ENCODE data around the gene UBE2J1.
"Not testable (repeated sequence)": the region's sequence is repeated elsewhere in the genome, so short reads cannot be mapped to it uniquely, and the experiment has no call there.

The UBE2J1 gene

DNA sequence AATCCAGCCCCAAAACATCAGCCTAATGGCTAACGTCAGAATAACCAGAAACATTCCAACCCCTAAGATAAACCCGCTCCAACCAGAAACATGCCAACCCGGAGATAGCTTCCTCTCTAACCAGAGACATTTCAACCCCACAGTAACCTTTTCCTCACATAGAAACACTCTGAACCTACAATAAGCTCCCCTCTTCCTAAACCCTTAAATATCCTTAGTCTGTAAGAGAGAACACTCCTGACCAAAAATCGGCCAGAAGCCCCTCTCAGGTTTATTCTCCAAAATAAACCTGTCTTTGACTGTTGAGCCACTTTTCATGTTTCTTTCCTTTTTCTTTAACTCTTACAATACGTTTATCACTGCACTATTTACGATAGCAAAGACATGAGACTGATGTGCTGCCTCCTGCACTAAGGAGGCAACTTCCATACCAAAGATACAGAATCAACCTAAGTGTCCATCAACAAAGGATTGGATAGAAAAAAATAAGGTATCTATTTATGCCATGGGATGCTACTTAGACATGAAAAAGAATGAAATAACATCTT, 32.4 kb downstream of the UBE2J1 start:
- DNase-seq (ENCODE audit: low spot score): no peak

DNA sequence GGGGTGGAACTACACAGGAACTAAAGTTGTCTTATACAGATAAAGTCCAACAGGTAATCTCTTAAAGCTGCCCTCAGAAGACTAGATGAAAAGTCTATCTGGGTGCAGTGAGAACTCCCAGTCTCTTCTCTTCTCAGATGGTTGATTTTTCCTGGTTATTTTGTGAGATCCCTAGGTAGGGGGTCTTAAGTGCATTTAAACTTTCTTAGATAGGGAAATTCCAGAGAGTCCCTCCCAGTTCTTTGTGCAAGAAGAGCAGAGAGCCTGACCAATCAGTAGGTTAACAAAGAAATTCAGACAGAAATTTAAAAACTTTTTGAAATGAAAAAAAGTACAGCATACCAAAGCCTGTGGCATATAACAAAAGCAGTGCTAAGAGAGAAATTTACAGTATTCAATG, 35.5 kb downstream of the UBE2J1 start:
- DNase-seq (ENCODE audit: low spot score): no peak

DNA sequence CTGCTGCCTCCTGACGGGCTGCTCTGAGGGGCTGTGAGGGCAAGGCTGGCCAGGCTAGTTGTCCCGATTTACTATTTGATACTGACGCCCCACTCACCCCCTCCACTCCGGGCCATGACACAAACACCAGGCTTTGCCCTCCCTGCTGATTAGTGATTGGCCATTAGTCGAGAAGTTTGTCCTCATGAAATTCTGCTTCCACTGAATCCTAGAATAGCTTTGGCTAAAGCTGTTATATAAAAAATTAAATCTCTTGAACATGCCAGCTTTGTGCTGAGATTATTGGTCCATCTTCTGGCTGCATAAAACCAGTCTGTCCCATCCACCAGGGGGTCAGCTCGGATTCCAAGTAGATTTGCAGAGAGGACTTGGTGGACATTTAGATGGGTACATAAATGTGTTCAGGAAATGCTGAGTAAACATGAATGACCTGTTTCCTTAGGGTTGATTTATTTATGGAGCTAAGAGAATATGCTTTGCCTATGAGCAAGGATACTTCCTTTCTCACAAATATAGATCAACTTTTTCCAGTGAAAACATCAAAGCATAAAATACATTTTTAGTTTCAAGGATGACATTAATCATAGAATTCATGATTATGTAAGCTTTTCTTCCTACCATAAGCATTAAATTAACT, 37.2 kb downstream of the UBE2J1 start, which contains the start of gene GABRR2:
Gene GABRR2 (minus strand): TSS at position 51 of the 637 bp plus-strand sequence. CDS start 134 bp downstream, outside the sequence.
- DNase-seq (ENCODE audit: low spot score): no peak

DNA sequence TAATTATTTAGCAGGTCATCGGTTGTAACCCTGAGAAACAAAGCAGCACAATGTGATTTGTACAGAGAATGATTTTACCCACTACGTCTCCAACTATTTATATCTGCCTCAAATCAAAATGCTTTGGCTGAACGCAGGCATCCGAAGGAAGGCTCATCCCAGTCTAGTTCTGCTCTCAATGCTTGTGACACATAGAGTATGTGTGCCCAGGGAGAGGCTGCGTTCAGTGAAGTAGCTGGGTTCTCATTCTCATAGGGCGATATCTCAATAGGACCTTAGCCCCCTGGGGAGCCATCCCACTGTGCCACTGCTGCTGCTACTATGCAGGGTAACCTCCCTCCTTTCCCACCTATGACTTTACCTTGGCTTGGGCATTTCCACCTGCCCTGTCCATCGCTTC, 37.8 kb downstream of the UBE2J1 start:
- DNase-seq (ENCODE audit: low spot score): no peak

DNA sequence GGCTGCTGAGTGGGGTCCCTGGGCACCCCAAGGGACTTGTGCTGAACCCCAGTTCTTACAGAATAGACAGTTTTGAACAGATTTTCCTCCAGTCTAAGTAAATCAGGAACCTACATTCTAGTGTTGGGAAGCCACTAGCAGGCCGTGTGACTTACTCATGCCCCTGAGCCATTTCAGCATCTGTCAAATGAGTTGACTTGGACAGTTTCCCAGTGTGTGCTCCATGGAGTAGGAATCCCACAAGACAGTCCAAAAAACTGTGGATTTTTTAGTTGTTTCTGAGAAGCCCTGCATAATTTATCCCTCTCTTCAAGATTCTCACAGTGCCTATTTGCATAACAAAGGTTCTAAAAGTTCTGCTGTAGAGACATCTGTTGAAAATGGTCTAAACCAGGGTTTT, 39.5 kb downstream of the UBE2J1 start:
- no peak for DNase-seq (ENCODE audit: low spot score)

DNA sequence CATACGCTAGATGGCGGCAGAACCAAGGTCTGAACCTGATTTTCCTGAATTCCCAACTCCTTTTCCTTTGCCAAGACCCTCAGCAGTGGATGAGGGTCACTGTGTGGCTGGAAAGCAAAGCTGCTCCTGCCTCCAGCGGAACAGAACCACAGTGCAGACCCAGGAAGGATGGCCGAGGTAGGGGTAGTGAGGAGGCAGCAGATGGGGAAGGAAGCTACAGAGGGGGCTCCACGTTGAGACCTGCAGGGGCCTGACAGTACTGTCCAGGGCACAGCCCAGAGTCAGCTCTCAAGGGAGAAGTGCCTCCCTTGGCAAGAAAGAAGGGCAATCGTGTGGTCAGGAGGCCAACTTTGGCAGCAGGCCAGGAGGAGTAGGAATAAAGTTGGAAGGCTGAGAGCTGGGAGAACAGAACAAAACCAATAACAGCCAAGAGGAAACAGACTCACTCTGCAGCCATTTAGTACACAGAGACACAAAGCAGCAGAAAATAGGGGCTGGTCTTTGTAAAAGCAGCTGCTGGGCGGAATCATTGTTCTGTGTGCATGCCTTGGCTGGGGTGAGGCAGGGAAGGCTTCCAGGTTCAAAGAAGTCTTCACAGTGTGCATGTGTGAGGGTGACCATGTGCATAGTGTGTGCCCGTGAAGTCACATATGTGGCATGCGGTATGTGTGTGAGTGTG, 40.5 kb downstream of the UBE2J1 start:
- no peak for DNase-seq (ENCODE audit: low spot score)

DNA sequence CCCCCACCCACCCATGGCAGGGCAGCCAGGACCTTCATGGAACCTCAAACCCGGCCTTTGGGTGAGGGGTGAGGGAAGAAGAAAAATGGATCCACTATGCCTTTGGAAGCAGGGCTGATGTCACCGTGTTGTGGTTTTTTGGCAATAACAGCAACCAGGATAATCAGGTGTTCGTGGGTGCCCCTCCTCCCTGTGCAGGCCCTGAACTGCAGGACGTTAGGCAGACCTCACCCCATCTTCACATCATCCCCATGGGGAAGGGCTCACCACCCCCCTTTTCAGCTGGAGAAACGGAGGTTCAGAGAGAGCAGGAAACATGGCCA, 41.0 kb downstream of the UBE2J1 start:
- DNase-seq (ENCODE audit: low spot score): no peak

DNA sequence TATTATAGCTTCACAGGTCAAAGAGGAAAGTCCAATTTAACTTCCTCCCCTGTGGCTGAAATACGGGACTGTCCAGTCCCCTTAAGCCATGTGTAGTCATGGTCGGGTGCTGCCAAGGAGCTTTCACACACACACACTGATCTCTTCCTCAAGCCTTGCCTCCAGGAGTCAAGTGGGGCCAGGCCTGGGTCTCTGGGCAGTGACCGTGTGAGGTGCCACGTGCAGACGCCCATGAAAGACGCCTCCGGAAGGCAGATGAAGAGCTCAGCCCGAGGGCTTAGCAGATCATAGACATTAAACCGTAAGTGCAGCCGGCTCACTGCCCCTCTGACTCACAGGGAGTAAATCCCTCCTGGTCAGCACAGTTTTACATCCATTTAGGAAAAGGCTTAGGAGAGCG, 41.6 kb downstream of the UBE2J1 start:
- no peak for DNase-seq (ENCODE audit: low spot score)

DNA sequence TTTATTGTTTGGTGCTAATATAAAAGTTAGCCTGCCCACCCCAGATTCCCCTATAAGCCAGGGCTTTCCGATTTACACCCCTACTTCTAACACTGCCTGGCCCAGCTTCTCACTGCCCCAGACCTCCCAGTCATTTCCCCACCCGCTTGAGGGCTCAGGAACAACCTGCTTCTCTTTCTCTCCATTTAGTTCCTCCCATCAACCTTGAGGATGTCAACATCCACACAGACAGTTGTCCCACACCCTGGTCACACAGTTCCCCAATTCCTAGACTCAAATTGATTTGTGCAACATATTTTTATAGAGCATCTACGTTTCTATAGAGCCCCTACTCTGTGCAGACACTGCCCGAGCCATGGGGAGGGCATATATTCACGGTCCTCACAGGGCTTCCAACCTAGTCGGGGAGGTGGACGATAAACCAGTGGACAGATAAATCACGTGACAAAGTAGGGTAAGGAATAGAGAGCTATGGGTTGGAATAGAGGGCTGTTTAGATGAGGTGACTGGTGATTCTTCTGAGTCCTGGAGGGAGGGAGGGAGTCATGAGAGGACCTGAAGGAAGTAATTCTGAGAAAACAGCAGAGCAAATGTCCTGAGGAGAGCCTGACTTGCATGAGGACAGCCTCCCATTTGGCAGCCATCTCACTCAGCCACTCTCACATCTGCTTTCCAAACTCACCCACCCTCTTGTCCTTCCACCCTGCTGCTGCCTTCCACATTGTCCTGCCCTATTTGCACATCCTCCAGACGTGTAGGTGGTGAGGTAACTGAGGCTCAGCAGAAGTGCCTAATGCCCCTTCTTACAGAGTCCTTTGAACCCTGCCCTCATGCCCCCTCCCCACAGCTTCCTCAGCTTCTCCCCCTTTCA, 43.8 kb downstream of the UBE2J1 start:
- no peak for DNase-seq (ENCODE audit: low spot score)

DNA sequence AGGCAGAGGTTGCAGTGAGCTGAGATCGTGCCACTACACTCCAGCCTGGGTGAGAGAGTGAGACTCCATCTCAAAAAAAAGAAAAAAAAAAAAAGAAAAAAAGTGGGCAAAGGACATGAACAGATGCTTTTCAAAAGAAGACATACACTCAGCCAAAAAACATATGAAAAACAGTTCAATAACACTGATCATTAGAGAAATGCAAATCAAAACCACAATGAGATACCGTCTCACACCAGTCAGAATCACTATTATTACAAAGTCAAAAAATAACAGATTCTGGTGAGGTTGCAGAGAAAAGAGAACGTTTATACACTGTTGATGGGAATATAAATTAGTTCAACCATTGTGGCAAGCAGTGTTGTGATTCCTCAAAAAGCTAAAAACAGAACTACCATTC, 48.0 kb downstream of the UBE2J1 start:
- DNase-seq (ENCODE audit: low spot score): not testable (repeated sequence)

DNA sequence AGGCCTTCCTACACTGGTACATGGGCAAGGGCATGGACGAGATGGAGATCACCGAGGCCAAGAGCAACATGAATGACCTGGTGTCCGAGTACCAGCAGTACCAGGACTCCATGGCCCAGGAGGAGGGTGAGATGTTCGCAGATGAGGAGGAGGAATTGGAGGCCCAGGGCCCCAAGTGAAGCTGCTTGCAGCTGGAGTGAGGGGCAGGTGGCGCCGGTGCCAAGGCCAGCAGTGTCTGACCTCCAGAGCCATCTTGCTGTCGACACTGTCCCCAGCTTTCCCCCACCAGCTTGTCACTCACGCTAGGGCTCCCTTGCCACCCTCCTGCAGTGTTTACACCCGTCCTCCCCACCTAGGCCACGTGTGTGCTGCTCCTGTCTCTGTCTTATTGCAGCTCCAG, 49.6 kb downstream of the UBE2J1 start:
- no peak for DNase-seq (ENCODE audit: low spot score)

DNA sequence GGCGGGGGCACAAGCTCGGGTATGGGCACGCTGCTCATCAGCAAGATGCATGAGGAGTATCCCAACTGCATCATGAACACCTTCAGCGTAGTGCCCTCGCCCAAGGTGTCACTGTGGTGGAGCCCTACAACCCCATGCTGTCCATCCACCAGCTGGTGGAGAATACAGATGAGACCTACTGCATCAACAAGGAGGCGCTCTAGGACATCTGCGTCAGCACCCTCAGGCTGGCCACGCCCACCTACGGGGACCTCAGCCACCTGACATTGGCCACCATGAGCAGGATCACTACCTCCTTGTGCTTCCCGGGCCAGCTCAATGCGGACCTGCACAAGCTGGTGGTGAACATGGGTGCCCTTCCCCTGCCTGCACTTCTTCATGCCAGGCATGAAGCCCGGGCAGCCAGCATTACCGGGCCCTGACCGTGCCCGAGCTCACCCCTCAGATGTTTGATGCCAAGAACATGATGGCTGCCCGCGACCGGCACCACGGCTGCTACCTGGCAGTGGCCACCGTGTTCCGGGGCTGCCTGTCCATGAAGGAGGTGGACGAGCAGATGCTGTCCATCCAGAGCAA, 50.2 kb downstream of the UBE2J1 start:
- no peak for DNase-seq (ENCODE audit: low spot score)

DNA sequence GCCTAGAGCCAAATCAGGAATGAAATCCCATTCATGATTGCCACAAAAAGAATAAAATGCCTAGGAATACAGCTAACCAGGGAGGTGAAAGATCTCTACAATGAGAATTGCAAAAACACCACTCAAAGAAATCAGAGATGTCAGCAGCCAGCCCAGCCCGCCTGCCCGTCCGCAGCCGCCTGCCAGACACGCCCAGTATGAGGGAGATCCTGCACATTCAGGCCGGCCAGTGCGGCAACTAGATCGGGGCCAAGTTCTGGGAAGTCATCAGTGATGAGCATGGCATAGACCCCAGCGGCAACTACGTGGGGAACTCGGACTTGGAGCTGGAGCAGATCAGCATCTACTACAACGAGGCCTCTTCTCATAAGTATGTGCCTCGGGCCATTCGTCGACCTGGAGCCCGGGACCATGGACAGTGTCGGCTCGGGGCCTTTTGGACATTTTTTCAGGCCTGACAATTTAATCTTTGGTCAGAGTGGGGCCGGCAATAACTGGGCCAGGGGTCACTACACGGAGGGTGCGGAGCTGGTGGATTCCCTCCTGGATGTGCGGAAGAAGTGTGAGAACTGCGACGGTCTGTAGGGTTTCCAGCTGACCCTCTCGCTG, 50.8 kb downstream of the UBE2J1 start:
- no peak for DNase-seq (ENCODE audit: low spot score)

DNA sequence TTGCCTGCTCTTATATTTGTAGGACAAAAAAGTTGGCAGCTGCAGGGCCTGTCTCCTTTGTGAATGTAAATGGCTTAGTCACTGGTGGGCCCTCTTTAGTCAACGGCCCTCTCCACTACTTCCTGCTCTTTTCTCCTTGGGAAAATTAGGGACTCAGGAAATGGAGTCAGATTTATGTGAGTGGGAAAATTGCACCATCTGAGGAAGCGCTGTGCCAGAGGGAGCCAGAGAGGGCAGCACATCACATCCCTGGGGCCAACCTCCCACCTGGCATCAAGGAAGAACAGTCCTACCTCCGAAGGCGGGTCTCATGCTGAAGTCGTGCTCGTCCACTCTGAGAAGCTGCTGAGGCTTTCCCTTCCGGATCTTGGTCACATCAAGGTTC, 53.1 kb downstream of the UBE2J1 start:
- no peak for DNase-seq (ENCODE audit: low spot score)

DNA sequence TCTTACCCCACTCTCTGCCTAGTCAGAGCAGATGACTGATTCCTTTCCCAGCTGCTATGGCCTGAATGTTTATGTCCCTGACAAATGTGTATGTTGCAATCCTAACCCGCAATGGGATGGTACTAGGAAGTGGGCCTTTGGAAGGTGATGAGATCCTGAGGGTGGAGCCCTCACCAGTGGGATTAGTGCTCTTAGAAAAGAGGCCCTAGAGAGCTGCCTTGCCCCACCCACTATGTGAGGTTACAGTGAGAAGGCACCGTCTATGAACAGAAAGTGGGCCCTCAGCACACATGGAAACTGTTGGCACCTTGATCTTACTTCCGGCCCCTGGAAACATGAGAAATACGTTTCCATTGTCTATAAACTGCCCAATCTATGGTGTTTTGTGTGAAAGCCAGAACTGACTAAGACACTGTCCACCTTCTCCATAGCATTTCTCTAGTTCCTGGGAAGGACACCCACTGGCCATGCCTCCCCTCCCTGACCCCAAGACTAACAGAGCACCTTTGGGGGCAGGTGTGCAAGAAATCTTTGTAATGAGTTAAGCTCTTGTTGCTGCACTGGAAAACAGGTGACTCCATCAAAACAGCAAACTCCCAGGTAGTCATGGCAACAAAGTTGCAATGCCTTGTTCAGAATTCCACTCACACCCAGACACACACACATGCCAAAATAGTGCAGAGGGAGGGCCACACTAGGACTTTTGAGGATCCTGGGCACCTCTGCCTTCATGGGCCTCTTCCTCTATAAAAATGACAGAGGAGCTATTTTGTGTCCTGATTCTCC, 53.6 kb downstream of the UBE2J1 start:
- DNase-seq (ENCODE audit: low spot score): no peak

DNA sequence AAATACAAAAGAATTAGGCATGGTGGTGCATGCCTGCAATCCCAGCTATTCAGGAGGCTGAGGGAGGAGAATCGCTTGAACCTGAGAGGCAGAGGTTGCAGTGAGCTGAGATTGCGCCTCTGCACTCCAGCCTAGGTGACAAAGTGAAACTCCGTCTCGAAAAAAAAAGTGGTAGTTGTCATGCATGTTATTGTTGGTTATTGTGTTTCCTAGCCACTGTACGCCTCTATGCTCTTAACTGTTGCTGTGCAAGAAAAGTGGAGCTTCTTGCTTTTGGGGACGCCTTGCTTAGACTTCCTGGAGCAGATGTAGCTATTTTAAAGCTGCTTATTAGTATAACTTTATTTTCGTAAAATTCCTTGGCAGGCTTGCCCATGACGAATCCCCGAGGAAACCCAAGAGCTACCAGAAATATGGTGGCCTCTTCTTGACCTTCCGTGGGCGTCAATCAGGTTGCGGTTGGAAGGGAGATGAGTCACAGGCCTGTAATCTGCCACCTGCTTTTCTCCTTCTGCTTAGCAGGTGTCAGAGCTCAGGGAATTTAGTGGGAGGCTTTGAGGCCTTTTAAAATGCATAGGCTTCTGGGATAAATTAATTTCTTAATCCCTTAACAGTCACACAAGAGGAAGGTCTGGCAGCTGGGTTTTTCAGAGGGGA, 54.7 kb downstream of the UBE2J1 start:
- peak; percentile 62 for DNase-seq (ENCODE audit: low spot score)

DNA sequence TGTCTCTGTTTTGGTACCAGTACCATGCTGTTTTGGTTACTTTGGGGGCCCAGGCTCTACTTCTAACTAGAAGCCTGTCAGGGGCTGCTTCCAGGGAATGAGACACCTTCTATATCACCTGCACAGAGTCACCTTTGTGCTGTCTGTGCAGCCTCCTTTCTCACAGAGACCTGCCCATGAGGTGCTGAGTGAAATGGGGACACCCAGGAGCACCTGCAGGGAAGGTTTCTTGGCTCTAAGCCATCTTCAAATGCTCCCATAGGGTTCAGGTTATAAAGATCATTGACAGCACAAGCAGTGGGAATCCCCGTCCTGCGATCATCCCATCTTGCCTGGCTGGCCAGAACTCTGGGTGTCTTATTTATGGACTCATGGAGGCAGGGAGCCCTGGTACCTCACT, 56.5 kb downstream of the UBE2J1 start:
- no peak for DNase-seq (ENCODE audit: low spot score)

DNA sequence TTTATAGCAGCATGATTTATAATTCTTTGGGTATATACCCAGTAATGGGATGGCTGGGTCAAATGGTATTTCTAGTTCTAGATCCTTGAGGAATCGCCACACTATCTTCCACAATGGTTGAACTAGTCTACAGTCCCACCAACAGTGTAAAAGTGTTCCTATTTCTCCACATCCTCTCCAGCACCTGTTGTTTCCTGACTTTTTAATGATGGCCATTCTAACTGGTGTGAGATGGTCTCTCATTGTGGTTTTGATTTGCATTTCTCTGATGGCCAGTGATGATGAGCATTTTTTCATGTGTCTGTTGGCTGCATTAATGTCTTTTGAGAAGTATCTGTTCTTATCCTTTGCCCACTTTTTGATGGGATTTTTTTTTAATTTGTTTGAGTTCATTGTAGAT, 57.4 kb downstream of the UBE2J1 start:
- not testable (repeated sequence) for DNase-seq (ENCODE audit: low spot score)

DNA sequence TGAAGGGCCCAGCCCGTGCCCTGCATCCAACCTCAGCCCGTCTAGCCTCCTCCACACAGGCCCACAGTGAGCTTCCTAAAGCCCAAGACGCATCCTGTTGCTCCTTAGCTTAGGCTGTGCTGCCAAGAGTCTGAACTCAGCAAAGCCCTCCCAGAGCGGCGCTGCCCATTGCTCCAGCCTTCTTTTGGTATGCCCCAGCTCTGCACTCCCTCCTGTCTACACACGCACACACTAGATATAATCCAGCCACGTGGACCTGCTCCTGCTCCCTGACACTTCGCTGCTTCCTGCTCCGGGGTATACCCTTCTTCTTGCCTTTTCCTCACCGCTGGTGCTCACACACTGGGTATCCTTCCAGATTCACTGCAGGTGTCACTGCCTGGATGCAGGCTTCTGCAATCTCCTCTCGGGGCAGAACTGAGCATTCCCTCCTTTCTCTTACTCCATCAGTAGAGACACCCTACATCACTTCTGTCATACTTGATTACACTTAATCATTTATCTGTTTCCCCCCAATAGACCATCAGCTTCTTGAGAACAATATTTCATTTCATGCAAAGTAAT, 61.2 kb downstream of the UBE2J1 start:
- DNase-seq (ENCODE audit: low spot score): no peak

DNA sequence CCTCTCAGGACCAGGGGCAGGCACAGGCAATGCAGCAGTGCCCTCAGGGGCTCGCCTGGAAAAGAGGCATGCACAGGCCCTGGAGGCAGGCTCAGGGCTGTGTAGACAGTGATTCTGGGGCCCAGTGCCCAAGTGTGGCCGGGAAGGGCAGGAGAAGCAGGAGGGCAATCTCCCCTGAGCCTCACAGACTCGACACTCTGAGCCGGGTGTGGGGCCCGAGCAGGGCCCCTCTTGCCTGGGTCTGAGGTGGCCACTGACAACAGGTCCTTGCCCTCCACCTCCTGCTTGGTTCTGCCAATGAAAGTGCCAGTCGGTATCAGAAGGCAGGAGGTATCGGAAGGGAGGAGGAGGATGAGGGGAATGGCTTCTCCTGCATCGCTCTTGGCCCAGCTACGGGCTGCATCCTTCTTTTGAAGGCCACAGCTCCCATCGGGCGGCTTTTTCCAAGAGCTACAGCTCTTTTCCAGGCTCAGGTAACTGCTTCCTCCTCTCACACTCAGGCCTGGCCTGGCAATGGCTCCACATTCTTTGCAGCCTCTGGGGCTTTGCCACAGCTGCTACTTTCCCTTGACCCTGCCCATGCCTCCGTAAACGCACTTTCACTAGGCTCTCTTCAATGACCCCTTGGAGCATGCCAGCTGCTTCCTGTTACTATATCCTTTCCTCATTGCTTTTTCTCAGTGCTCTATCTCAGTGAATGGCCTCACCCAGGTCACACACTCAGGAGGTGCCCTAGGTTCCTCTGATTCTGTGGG, 61.9 kb downstream of the UBE2J1 start:
- DNase-seq (ENCODE audit: low spot score): no peak

Data from activated CD4-positive, alpha-beta T cell treated with anti-CD3 and anti-CD28 coated beads, Interleukin-2, Interleukin-4, amounts not matched to agents 100 ng/mL and 50 ng/mL, durations not matched to agents 16 hours and 8 hours (primary cell).